ENCODE measurements around the gene SCRT2. TPM values are rescaled to one million over a fixed set of nuclear protein-coding genes. Genes with fewer than 3 reads are reported as not detected.

Gene SCRT2
- total RNA-seq, 1 experiment from 2014 or later, result not detected

- H3K36me3 ChIP-seq (ENCODE audit: control insufficient read depth, insufficient read depth, low read length), result no peaks in the 10 kb centered on the region
- DNase-seq (ENCODE audit: low read depth, low spot score) (no peak), ATAC-seq (no peak)
- no peaks in the 10 kb centered on the region for H3K4me1 ChIP-seq (ENCODE audit: control insufficient read depth, insufficient read depth, low read length)
- no peak overlapping the region for H3K27ac ChIP-seq (ENCODE audit: low read length)
- POLR2A ChIA-PET, result no interaction called here
- BruUV-seq (replicated peaks), result no TSS peak
- no peak overlapping the region for H3K4me3 ChIP-seq (ENCODE audit: low read depth in 2 of 2, low read length in 2 of 2)
- TF ChIP-seq, protein P1, sequence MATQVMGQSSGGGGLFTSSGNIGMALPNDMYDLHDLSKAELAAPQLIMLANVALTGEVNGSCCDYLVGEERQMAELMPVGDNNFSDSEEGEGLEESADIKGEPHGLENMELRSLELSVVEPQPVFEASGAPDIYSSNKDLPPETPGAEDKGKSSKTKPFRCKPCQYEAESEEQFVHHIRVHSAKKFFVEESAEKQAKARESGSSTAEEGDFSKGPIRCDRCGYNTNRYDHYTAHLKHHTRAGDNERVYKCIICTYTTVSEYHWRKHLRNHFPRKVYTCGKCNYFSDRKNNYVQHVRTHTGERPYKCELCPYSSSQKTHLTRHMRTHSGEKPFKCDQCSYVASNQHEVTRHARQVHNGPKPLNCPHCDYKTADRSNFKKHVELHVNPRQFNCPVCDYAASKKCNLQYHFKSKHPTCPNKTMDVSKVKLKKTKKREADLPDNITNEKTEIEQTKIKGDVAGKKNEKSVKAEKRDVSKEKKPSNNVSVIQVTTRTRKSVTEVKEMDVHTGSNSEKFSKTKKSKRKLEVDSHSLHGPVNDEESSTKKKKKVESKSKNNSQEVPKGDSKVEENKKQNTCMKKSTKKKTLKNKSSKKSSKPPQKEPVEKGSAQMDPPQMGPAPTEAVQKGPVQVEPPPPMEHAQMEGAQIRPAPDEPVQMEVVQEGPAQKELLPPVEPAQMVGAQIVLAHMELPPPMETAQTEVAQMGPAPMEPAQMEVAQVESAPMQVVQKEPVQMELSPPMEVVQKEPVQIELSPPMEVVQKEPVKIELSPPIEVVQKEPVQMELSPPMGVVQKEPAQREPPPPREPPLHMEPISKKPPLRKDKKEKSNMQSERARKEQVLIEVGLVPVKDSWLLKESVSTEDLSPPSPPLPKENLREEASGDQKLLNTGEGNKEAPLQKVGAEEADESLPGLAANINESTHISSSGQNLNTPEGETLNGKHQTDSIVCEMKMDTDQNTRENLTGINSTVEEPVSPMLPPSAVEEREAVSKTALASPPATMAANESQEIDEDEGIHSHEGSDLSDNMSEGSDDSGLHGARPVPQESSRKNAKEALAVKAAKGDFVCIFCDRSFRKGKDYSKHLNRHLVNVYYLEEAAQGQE (IDR thresholded peaks at IDR 0.05; ENCODE audit: insufficient read depth in 1 of 2, low read depth in 2 of 2, low read length in 1 of 2), result no peak
- TF ChIP-seq SIN3A (IDR thresholded peaks at IDR 0.05; ENCODE audit: borderline replicate concordance, insufficient read depth, low read depth, low read length), result no peak
- no peak for TF ChIP-seq CTCF (IDR thresholded peaks at IDR 0.05)
- TF ChIP-seq TCF7L2 (IDR thresholded peaks at IDR 0.05; ENCODE audit: low read depth, low read length), result no peak
- TF ChIP-seq POLR2AphosphoS5 (IDR thresholded peaks at IDR 0.05; ENCODE audit: low read depth, low read length), result no peak
- CTCF ChIA-PET, result no interaction called here
- intact Hi-C loops (cut with micrococcal nuclease; ENCODE audit: unreplicated experiment), result no loop called here
- peaks cover 4% of the 10 kb centered on the region; the same call in 1 of the 2 replicates for H3K9me3 ChIP-seq (ENCODE audit: control insufficient read depth, insufficient read depth, low read depth, low read length)
- no peaks in the 10 kb centered on the region; the same call in 1 of the 2 replicates for H3K27me3 ChIP-seq (ENCODE audit: control insufficient read depth, insufficient read depth, low read length)
- in situ Hi-C loops (cut with HindIII; ENCODE audit: low pct_unique_long_range_greater_than_20kb, low sequenced_read_pairs), result no loop called here
Measured at GRCh38 chr20:717832-718231, 42.2 kb upstream of the SCRT2 start.

DNA sequence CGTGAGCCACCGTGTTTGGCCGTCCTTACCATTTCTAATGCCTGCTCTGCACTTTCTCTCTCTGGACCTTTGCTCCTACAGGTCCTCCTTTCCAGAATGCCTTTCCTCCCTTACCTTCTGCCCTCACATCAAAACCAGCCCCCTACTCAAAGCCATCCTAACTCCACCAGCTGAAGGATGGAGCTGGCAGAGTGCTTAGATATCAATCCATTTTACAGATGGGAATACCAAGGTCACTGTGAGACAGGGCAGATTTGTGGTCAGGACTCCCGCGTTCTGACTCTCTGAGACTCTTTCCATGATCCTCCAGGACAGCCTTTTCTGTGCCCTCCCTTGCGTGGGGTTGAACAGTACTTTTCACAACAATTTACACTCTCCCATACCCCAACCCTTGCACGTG lies 41.7 kb upstream of the SCRT2 start:
- no TSS peak for BruUV-seq (replicated peaks)
- in situ Hi-C loops (cut with HindIII; ENCODE audit: low pct_unique_long_range_greater_than_20kb, low sequenced_read_pairs), result no loop called here
- peaks cover under 1% of the 10 kb centered on the region; the same call in 1 of the 2 replicates for H3K27me3 ChIP-seq (ENCODE audit: control insufficient read depth, insufficient read depth, low read length)
- H3K4me1 ChIP-seq (ENCODE audit: control insufficient read depth, insufficient read depth, low read length), result no peaks in the 10 kb centered on the region
- peaks cover 4% of the 10 kb centered on the region; the same call in 1 of the 2 replicates for H3K9me3 ChIP-seq (ENCODE audit: control insufficient read depth, insufficient read depth, low read depth, low read length)
- no peak overlapping the region for H3K27ac ChIP-seq (ENCODE audit: low read length)
- no peak for ATAC-seq
- H3K36me3 ChIP-seq (ENCODE audit: control insufficient read depth, insufficient read depth, low read length), result no peaks in the 10 kb centered on the region
- ChIA-PET POLR2A (no interaction called here), CTCF (no interaction called here)
- intact Hi-C loops (cut with micrococcal nuclease; ENCODE audit: unreplicated experiment), result no loop called here
- no peak overlapping the region for H3K4me3 ChIP-seq (ENCODE audit: low read depth in 2 of 2, low read length in 2 of 2)
- DNase-seq (ENCODE audit: low read depth, low spot score), result no peak
- TF ChIP-seq CTCF (IDR thresholded peaks at IDR 0.05) (no peak), TCF7L2 (IDR thresholded peaks at IDR 0.05; ENCODE audit: low read depth, low read length) (no peak)
- TF ChIP-seq, protein P1 (IDR thresholded peaks at IDR 0.05; ENCODE audit: insufficient read depth in 1 of 2, low read depth in 2 of 2, low read length in 1 of 2), result no peak

Data from Panc1 (cell line).